ENCODE data around the gene CREM. TPM values are rescaled to one million over a fixed set of nuclear protein-coding genes. Genes with fewer than 3 reads are reported as not detected.

CREM gene
- total RNA-seq, 1 experiment from 2014 or later: 24.7 TPM

- H3K36me3 Mint-ChIP-seq (ENCODE audit: insufficient read depth, unreplicated experiment): no peaks in the 10 kb centered on the region
- TF ChIP-seq, protein P1, sequence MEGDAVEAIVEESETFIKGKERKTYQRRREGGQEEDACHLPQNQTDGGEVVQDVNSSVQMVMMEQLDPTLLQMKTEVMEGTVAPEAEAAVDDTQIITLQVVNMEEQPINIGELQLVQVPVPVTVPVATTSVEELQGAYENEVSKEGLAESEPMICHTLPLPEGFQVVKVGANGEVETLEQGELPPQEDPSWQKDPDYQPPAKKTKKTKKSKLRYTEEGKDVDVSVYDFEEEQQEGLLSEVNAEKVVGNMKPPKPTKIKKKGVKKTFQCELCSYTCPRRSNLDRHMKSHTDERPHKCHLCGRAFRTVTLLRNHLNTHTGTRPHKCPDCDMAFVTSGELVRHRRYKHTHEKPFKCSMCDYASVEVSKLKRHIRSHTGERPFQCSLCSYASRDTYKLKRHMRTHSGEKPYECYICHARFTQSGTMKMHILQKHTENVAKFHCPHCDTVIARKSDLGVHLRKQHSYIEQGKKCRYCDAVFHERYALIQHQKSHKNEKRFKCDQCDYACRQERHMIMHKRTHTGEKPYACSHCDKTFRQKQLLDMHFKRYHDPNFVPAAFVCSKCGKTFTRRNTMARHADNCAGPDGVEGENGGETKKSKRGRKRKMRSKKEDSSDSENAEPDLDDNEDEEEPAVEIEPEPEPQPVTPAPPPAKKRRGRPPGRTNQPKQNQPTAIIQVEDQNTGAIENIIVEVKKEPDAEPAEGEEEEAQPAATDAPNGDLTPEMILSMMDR (IDR thresholded peaks at IDR 0.05; ENCODE audit: insufficient read depth in 1 of 2, low read depth in 1 of 2, low read length in 1 of 2, severe bottlenecking in 1 of 2, unreplicated experiment in 1 of 2): no peak
- no peaks in the 10 kb centered on the region; the same call in 1 of the 2 replicates for H3K4me1 ChIP-seq
- peaks cover under 1% of the 10 kb centered on the region for H3K4me1 Mint-ChIP-seq (ENCODE audit: low read depth, unreplicated experiment)
- no peaks in the 10 kb centered on the region for H3K27me3 ChIP-seq (replicated peaks; ENCODE audit: control insufficient read depth, insufficient read depth, low read length)
- H3K9me3 Mint-ChIP-seq (ENCODE audit: unreplicated experiment): peaks cover 22% of the 10 kb centered on the region
- peaks cover 12% of the 10 kb centered on the region; the same call in 1 of the 2 replicates for H3K9me3 ChIP-seq
- no peak overlapping the region for H3K4me3 Mint-ChIP-seq (ENCODE audit: unreplicated experiment)
- ChIA-PET POLR2A (no interaction called here), CTCF (no interaction called here)
- no peaks in the 10 kb centered on the region for H3K36me3 ChIP-seq (ENCODE audit: control insufficient read depth, insufficient read depth, low read length)
- no peak overlapping the region for H3K27ac Mint-ChIP-seq (ENCODE audit: unreplicated experiment)
- no TSS peak for BruUV-seq (replicated peaks)
- no peak for DNase-seq
- H3K27me3 Mint-ChIP-seq (ENCODE audit: insufficient read depth, unreplicated experiment): no peaks in the 10 kb centered on the region
- intact Hi-C loops (cut with micrococcal nuclease; ENCODE audit: unreplicated experiment): no loop called here
- H3K4me3 ChIP-seq (ENCODE audit: low read depth, low read length): no peak overlapping the region
Measured at GRCh38 chr10:35259769-35260397, 133.2 kb downstream of the CREM start.

GRCh38 chr10:35262436-35262835 is 135.8 kb downstream of the CREM start:
- no peak overlapping the region for H3K4me3 Mint-ChIP-seq (ENCODE audit: unreplicated experiment)
- no TSS peak for BruUV-seq (replicated peaks)
- peaks cover 3% of the 10 kb centered on the region for H3K4me1 ChIP-seq
- no peak overlapping the region for H3K4me3 ChIP-seq (ENCODE audit: low read depth, low read length)
- no peak overlapping the region for H3K27ac Mint-ChIP-seq (ENCODE audit: unreplicated experiment)
- H3K4me1 Mint-ChIP-seq (ENCODE audit: low read depth, unreplicated experiment): peaks cover 9% of the 10 kb centered on the region
- H3K9me3 Mint-ChIP-seq (ENCODE audit: unreplicated experiment): peaks cover 9% of the 10 kb centered on the region
- intact Hi-C loops (cut with micrococcal nuclease; ENCODE audit: unreplicated experiment): no loop called here
- TF ChIP-seq, protein P1 (IDR thresholded peaks at IDR 0.05; ENCODE audit: insufficient read depth in 1 of 2, low read depth in 1 of 2, low read length in 1 of 2, severe bottlenecking in 1 of 2, unreplicated experiment in 1 of 2): no peak
- POLR2A ChIA-PET: no interaction called here
- no peaks in the 10 kb centered on the region for H3K36me3 ChIP-seq (ENCODE audit: control insufficient read depth, insufficient read depth, low read length)
- no peaks in the 10 kb centered on the region for H3K27me3 ChIP-seq (replicated peaks; ENCODE audit: control insufficient read depth, insufficient read depth, low read length)
- peaks cover 10% of the 10 kb centered on the region; the same call in 1 of the 2 replicates for H3K9me3 ChIP-seq
- CTCF ChIA-PET: no interaction called here
- no peaks in the 10 kb centered on the region for H3K27me3 Mint-ChIP-seq (ENCODE audit: insufficient read depth, unreplicated experiment)
- no peak for DNase-seq
- H3K36me3 Mint-ChIP-seq (ENCODE audit: insufficient read depth, unreplicated experiment): no peaks in the 10 kb centered on the region

Small RNA genes lying within 50 kb of the gene (microRNA-seq; reads per million reads assigned to microRNA genes)
- 1.1 reads per million for gene MIR3611

Other genes with a start within 250 kb of the CREM start
- gene CUL2, start 36.5 kb upstream of the CREM start, total RNA-seq (2022): 66.8 and 68.0 TPM in 2 replicates
- 111 and 122 TPM in 2 replicates for gene CCNY, start 209.7 kb downstream of the CREM start, total RNA-seq (2022)

All from Caco-2 (cell line).